KOPT-K1 (cell line): ENCODE measurements around the gene BRWD1.
"Not testable (repeated sequence)": the region's sequence is repeated elsewhere in the genome, so short reads cannot be mapped to it uniquely, and the experiment has no call there.

Source experiments
- H3K27ac ChIP-seq: fragments of 200-600 bp; sonication (generic); 2 replicates; pipeline ENCODE4 v1.5.1; 2016; ENCODE audit warnings: antibody characterized with exemption, mild to moderate bottlenecking, low read depth, low read length; ENCODE audit not compliant: poor library complexity, severe bottlenecking
- H3K36me3 ChIP-seq: fragments of 200-600 bp; sonication (generic); 2 replicates; pipeline ENCODE4 v1.5.1; 2017; ENCODE audit warnings: antibody characterized with exemption, mild to moderate bottlenecking, low read length, moderate library complexity; ENCODE audit not compliant: insufficient read depth
- H3K9me3 ChIP-seq: fragments of 200-600 bp; sonication (generic); 2 replicates; pipeline ENCODE4 v1.5.1; 2017; ENCODE audit warnings: antibody characterized with exemption, low read length, mild to moderate bottlenecking; ENCODE audit not compliant: insufficient read depth, poor library complexity, severe bottlenecking

BRWD1 gene

DNA sequence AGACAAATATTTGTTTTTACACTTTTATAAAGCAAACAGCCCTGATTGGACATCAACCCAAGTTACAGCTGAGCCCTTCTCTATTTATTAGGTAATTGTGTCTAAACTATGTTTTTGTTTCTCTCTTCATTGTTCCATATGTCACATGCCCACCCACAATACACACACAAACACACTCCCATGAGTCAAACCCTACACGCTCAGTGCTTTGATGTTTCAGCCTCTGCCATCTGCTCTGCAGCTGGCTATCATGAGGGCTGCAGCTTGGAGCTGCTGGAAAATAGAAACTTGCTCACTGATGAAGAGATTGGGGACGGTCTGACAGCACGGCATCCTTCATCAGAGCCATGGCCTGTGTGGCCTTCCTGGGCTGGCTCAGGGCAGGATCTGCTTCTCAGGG lies 171.9 kb downstream of the BRWD1 start:
- H3K9me3 ChIP-seq, result peaks cover 9% of the 10 kb centered on the region
- no peaks in the 10 kb centered on the region for H3K36me3 ChIP-seq
- no peak overlapping the region for H3K27ac ChIP-seq

DNA sequence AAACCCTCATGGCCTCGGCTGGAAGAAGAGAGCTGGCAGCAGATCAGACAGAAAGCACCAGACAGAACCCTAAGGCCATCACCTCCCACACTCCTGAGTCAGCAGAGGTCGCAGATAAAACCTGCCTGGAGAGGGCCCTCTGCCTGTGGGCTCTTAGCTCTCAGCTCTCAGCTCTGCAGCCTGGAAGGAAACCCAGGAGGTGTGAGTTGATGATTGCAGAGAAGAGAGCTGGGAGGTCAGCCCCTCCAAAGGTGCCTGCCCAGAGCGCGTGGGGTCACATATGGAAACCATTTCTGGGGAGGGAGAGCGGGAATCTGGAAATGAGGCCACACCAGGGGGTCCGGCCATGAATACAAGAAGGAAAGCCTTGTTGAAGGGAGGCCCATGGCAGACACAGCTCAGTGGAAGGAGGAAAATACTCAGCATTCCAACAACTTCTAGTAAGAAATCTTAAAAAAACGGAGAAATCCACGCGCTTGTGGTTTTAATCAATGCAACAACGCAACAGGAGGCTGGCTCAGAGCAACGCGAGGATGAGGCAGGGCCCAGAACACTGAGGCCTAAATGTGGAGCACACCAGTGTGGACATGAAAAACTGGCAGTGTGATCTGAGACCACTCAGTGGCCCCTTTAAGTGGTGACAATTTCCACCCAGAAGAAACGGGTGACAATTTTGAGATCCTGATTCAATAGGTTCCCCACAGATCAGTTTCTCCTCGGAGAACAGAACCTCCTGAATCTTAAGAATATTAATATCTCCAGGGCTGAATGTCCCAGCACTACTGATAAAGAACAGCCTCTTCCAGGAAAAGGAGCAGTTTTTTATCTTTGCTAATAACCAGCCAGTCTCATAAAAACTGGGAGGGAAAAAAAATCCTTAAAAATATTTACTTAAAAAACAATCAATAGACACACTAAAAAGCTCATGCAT lies 175.9 kb downstream of the BRWD1 start:
- Histone ChIP-seq H3K9me3 (no peaks in the 10 kb centered on the region), H3K27ac (peak overlapping the region; percentile 29), H3K36me3 (no peaks in the 10 kb centered on the region)

DNA sequence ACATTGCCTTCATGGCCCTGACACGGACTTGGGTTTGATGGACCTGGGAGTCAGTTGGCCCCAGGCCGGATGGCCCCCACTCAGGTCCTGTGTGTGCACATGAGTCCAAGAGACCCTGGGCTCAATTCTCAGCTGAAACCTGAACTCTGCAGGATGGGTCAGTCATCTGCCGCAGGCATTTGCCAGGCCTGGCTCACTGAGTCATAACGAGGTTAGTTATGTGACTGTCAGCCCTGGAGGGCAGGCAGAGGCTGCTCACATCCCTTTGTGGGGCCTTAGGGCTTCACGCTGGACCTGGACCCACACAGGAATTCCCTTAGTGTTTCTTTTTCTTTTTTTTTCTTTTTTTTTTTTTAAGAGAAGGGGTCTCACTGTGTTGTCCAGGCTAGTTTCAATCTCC lies 176.7 kb downstream of the BRWD1 start:
- Histone ChIP-seq H3K27ac (no peak overlapping the region), H3K9me3 (peaks cover 2% of the 10 kb centered on the region)

DNA sequence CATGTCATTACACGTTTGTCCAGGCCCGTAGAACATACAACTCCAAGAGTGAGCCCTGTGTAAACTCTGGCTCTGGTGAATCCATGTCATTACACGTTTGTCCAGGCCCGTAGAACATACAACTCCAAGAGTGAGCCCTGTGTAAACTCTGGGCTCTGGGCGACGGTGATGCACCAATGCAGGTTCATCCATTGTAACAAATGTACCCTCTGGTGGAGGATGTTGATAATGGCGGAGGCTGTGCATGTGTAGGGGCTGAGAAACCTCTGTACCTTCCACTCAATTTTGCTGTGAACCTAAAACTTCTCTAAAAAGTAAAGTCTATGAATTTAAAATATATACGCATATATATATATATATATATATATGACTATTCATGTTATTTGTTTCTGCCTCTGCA lies 177.3 kb downstream of the BRWD1 start:
- not testable (repeated sequence) for H3K9me3 ChIP-seq
- H3K27ac ChIP-seq, result peak overlapping the region; percentile 15

More for the DNA sequence above, 176.7 kb downstream of the BRWD1 start:
- H3K36me3 ChIP-seq, result no peaks in the 10 kb centered on the region

DNA sequence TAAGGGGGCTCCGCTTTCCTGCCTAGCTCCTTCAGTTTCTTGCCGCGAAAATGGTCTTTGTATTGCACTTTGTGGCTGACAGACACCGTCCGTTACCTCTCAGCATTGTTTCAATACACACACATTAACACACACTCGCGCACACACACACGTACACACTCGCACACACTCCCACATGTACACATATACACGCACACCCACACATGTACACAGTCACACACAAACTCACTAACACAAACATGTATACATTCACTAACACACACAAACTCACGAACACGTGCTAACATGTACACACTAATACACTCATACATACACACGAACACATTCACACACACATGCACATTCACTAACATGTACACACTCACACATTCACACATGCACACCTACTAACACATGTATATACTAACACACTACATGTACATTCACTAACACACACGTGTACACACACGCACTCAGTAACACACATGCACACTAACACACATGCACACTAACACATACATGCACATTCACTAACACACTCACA lies 179.1 kb downstream of the BRWD1 start:
- Histone ChIP-seq H3K9me3 (peaks cover 13% of the 10 kb centered on the region), H3K27ac (no peak overlapping the region), H3K36me3 (no peaks in the 10 kb centered on the region)

More for the DNA sequence above, 177.3 kb downstream of the BRWD1 start:
- H3K36me3 ChIP-seq, result not testable (repeated sequence)
